LNCaP clone FGC (cell line): ENCODE data around the gene COQ2.
"Not testable (repeated sequence)": the region's sequence is repeated elsewhere in the genome, so short reads cannot be mapped to it uniquely, and the experiment has no call there.

Source experiments
- DNase-seq: peaks from one replicate; pipeline ENCODE4 v3.0.0-alpha.2; 2011; ENCODE audit warnings: low read depth
- H3K4me3 ChIP-seq: 2 replicates; pipeline ENCODE4 v1.5.1; 2011; ENCODE audit warnings: mild to moderate bottlenecking, low read depth, low read length, control low read depth
- TF ChIP-seq, protein P1 (sequence below): IDR thresholded peaks from 2 replicates; pipeline ENCODE4 v1.5.1; 2012; ENCODE audit warnings: mild to moderate bottlenecking; ENCODE audit not compliant: control insufficient read depth, insufficient read depth; ENCODE audit errors: extremely low read depth

Gene COQ2, protein sequence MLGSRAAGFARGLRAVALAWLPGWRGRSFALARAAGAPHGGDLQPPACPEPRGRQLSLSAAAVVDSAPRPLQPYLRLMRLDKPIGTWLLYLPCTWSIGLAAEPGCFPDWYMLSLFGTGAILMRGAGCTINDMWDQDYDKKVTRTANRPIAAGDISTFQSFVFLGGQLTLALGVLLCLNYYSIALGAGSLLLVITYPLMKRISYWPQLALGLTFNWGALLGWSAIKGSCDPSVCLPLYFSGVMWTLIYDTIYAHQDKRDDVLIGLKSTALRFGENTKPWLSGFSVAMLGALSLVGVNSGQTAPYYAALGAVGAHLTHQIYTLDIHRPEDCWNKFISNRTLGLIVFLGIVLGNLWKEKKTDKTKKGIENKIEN

GRCh38 chr4:83284193-83285054 is at the start of gene COQ2:
COQ2 (minus strand) TSS chr4:83284798; CDS start chr4:83284764, 34 bp downstream.
- H3K4me3 ChIP-seq, result peak within 1 kb of the TSS; percentile 64
- peak; percentile 74 for DNase-seq
- TF ChIP-seq, protein P1, sequence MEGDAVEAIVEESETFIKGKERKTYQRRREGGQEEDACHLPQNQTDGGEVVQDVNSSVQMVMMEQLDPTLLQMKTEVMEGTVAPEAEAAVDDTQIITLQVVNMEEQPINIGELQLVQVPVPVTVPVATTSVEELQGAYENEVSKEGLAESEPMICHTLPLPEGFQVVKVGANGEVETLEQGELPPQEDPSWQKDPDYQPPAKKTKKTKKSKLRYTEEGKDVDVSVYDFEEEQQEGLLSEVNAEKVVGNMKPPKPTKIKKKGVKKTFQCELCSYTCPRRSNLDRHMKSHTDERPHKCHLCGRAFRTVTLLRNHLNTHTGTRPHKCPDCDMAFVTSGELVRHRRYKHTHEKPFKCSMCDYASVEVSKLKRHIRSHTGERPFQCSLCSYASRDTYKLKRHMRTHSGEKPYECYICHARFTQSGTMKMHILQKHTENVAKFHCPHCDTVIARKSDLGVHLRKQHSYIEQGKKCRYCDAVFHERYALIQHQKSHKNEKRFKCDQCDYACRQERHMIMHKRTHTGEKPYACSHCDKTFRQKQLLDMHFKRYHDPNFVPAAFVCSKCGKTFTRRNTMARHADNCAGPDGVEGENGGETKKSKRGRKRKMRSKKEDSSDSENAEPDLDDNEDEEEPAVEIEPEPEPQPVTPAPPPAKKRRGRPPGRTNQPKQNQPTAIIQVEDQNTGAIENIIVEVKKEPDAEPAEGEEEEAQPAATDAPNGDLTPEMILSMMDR, result 0 out of 2 replicates have a peak, but pooled peaks have one; percentile 21

DNA sequence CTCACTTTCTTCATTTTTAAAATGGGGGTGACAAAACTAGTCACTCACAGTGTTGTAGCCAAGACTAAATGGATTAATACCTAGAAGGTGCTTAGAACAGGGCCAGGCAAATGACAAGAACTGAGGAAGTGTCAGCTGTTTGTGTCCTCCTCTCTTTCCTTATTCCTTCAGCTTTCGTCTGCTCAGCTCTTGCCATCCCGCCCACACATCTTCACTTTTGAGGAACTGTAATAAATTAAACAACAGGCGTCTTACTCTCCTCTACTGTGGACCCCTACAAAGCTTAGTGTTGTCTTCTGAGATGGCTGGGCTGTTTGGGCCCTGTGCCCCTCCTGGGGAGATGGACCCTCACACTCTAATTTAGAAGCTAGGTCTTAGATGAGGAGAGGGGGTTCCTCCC is 47.4 kb upstream of the COQ2 start:
- DNase-seq, result no peak

GRCh38 chr4:83329521-83330110 is 45.0 kb upstream of the COQ2 start:
- no peak for DNase-seq
- H3K4me3 ChIP-seq, result no peak overlapping the region
- TF ChIP-seq, protein P1, result no peak

More for the DNA sequence above, 47.4 kb upstream of the COQ2 start:
- no peak overlapping the region for H3K4me3 ChIP-seq
- TF ChIP-seq, protein P1, result no peak

DNA sequence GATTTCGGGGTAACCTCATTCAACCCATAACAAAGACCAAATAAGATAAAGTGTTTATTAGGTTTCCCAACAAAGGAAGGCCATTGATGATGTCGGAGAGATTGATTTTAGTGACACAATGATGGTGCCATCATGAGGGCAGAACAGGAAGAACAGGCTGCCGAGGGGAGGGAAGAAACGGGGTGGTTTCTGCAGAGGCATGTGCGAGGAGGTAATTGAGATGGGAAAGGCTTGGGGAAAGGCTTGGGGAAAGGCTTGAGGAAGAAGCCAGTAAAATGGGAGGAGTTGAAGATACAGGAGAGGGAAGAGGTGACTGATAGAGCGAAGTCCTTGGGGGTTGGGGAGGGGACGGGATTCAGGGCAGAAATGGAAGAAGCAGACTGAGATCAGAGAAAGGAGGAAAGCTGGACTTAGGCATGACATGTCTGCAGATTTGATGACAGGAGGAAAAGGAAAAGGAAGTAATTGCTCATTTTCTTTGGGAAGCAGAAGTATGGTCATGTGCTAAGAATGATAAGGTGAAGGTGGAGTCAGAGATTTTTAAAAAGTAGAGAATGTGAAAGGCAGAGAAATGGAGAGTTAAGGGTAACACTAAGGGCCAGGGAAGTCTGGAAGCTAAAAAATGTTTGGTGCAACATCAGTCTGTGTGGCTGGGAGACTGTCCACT is 44.1 kb upstream of the COQ2 start:
- TF ChIP-seq, protein P1, result 0 out of 2 replicates have a peak, but pooled peaks have one; percentile 12
- no peak for DNase-seq
- no peak overlapping the region for H3K4me3 ChIP-seq

GRCh38 chr4:83326546-83326945 is 41.9 kb upstream of the COQ2 start:
- H3K4me3 ChIP-seq, result no peak overlapping the region
- DNase-seq, result no peak
- TF ChIP-seq, protein P1, result no peak

GRCh38 chr4:83325306-83325705 is 40.7 kb upstream of the COQ2 start:
- H3K4me3 ChIP-seq, result not testable (repeated sequence)
- peak; percentile 49 for DNase-seq

DNA sequence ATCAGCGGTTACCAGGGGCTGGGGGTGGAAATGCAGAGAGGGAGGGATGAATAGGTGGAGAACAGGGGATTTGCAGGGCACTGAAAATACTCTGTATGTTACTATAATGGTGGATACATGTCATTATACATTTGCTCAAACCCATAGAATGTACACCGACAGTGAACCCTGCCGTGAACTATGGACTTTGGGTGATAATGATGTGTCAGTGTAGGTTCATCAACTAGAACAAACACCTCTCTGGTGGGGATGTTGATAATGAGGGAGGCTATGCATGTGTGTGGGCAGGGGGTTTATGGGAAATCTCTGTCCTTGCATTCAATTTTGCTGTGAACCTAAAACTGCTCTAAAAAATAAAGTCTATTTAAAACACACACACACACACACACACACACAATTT is 38.5 kb upstream of the COQ2 start:
- H3K4me3 ChIP-seq, result no peak overlapping the region
- TF ChIP-seq, protein P1, result no peak
- DNase-seq, result no peak
